Lung (tissue), 12 donors: Measurements from ENCODE around the gene JAKMIP3. TPM values are rescaled to one million over a fixed set of nuclear protein-coding genes. Genes with fewer than 3 reads are reported as not detected.
A peak's percentile ranks its signal among the peaks of the same experiment; 100 is the strongest.

Experiments
- ATAC-seq: fragments of 200-7000 bp; cut with Tn5 transposase; one replicate; pipeline ENCODE4 v1.9.1; 2020; ENCODE audit warnings: moderate number of reproducible peaks; ENCODE audit not compliant: insufficient read depth, low FRiP score
- DNase-seq, 3 donors: peaks; one replicate each; pipeline ENCODE4 v3.0.0-alpha.2; 2013 to 2017
- H3K27ac ChIP-seq, 2 donors: one replicate each; pipeline ENCODE4 v1.5.1; 2013; ENCODE audit warnings: mild to moderate bottlenecking in 2 of 2, moderate library complexity in 2 of 2, control low read depth in 1 of 2, inconsistent platforms in 1 of 2, low read depth in 1 of 2, low read length in 1 of 2
- H3K27me3 ChIP-seq, 3 donors: one replicate each; pipeline ENCODE4 v1.5.1; 2013; ENCODE audit warnings: low read length in 2 of 3; ENCODE audit not compliant: control insufficient read depth in 3 of 3, insufficient read depth in 3 of 3
- H3K36me3 ChIP-seq, 4 donors: one replicate each; pipeline ENCODE4 v1.5.1; 2013; ENCODE audit warnings: low read length in 4 of 4, mild to moderate bottlenecking in 1 of 4, moderate library complexity in 1 of 4; ENCODE audit not compliant: control insufficient read depth in 4 of 4, insufficient read depth in 4 of 4
- H3K4me1 ChIP-seq, 5 donors: one replicate each; pipeline ENCODE4 v1.5.1; 2013; ENCODE audit warnings: low read length in 5 of 5, mild to moderate bottlenecking in 2 of 5, moderate library complexity in 1 of 5; ENCODE audit not compliant: control insufficient read depth in 5 of 5, insufficient read depth in 5 of 5
- H3K4me3 ChIP-seq: one replicate; pipeline ENCODE4 v1.5.1; 2013; ENCODE audit warnings: mild to moderate bottlenecking, control low read depth, moderate library complexity
- H3K9ac ChIP-seq, 2 donors: one replicate each; pipeline ENCODE4 v1.5.1; 2013; ENCODE audit warnings: low read length in 2 of 2, control low read depth in 1 of 2; ENCODE audit not compliant: insufficient read depth in 1 of 2
- H3K9me3 ChIP-seq, 4 donors: one replicate each; pipeline ENCODE4 v1.5.1; 2013; ENCODE audit warnings: low read length in 3 of 4, mild to moderate bottlenecking in 1 of 4, moderate library complexity in 1 of 4; ENCODE audit not compliant: control insufficient read depth in 4 of 4, insufficient read depth in 3 of 4
- WGBS, 2 donors: extraction: QIAGEN DNeasy Blood & Tissue Kit; methylation state at CpG; one replicate each; pipeline ENCODE4 v1.1.7; 2013; 5-methylcytosine and 5-hydroxymethylcytosine counted together
- polyA plus RNA-seq, 2 donors: library from polyadenylated mRNA; stranded (reverse); fragments of 200-250 nt; gene quantifications; one replicate each; pipeline ENCODE4 v1.2.1, GENCODE V29; 2013
- total RNA-seq, 2 donors: library from RNA; depleted of rRNA in 1 of 2; stranded (reverse); fragments of >200 nt in 1 of 2; gene quantifications; one replicate each; pipeline ENCODE4 v1.2.1, GENCODE V29; 2014 to 2021
- TF ChIP-seq, protein P1 (sequence below): IDR thresholded peaks from 2 replicates; pipeline ENCODE4 v1.5.1; 2012; ENCODE audit warnings: mild to moderate bottlenecking; ENCODE audit errors: control extremely low read depth, extremely low read depth
- donor health status: control.
- donor health status: control.
- donor health status: Bipolar disorder and iron deficiency.
- donor health status: healthy.
- donor health status: DM: yes; HTN: yes; CAD: no.

The JAKMIP3 gene
- total and polyA plus RNA-seq, 4 donors: 0.14 to 0.34 (median 0.21) TPM

DNA sequence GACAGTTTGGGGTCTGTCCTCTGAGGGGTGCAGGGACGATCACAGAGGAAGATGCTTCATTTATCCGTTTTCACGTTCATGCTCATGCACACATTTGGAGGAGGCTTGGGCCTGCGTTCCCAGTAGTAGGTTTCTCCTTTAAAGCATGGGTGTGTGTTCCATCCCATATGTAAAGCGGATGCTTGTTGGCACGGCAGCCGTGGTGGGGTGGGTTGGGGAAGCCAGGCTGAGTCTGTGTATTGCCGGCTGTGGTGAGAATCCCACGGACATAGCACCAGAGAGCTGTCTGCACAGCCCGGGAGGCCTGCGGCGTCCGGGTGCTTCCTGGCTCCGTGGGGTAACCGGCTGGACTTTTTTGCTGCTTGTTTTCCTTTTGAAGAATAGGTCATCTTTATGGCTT, 440 bp downstream of the JAKMIP3 start:
- 50 to 65% methylated on average over 15 of the region's 15 CpGs for WGBS, 2 donors
- H3K27ac ChIP-seq: no peak overlapping the region
- no peaks in the 10 kb centered on the region for H3K9me3 ChIP-seq
- DNase-seq: no peak
- ATAC-seq: no peak
- TF ChIP-seq, protein P1, sequence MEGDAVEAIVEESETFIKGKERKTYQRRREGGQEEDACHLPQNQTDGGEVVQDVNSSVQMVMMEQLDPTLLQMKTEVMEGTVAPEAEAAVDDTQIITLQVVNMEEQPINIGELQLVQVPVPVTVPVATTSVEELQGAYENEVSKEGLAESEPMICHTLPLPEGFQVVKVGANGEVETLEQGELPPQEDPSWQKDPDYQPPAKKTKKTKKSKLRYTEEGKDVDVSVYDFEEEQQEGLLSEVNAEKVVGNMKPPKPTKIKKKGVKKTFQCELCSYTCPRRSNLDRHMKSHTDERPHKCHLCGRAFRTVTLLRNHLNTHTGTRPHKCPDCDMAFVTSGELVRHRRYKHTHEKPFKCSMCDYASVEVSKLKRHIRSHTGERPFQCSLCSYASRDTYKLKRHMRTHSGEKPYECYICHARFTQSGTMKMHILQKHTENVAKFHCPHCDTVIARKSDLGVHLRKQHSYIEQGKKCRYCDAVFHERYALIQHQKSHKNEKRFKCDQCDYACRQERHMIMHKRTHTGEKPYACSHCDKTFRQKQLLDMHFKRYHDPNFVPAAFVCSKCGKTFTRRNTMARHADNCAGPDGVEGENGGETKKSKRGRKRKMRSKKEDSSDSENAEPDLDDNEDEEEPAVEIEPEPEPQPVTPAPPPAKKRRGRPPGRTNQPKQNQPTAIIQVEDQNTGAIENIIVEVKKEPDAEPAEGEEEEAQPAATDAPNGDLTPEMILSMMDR: no peak
- no peaks in the 10 kb centered on the region for H3K36me3 ChIP-seq
- peaks cover 0 to 12% (median 4%) of the 10 kb centered on the region in 5 donors for H3K4me1 ChIP-seq
- peak overlapping the region in 1 of 2 donors; percentile 77 for H3K9ac ChIP-seq
- H3K4me3 ChIP-seq: no peak overlapping the region
- H3K27me3 ChIP-seq: peaks cover 0 to 9% (median 0%) of the 10 kb centered on the region in 3 donors

DNA sequence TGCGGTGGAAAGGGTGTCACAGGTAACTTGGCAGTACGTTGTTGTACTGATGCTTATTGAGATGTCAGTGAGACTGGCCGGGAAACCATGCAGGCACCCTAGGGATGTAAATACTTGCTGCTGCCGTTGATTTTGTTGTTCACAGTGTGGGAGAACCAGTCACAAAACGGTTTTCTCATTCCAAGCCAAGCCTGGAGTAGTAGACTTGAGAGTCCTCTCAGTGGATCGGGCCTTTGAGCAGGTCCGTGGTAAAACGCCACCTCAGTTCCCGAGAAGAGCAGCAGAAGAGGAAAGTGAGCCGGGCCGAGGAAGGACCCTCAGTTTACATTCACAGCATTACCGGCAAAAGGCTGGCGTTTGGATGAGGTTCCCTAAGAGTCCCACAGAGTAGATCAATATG, 1.1 kb downstream of the JAKMIP3 start:
- ATAC-seq: no peak
- H3K9me3 ChIP-seq: no peaks in the 10 kb centered on the region
- H3K36me3 ChIP-seq: no peaks in the 10 kb centered on the region
- WGBS, 2 donors: 91 to 93% methylated on average over 13 of the region's 13 CpGs
- peaks cover 0 to 6% (median 0%) of the 10 kb centered on the region in 3 donors for H3K27me3 ChIP-seq
- H3K27ac ChIP-seq: no peak overlapping the region
- H3K4me3 ChIP-seq: no peak overlapping the region
- TF ChIP-seq, protein P1: no peak
- no peak for DNase-seq
- H3K9ac ChIP-seq: no peak overlapping the region
- H3K4me1 ChIP-seq: peaks cover 0 to 12% (median 4%) of the 10 kb centered on the region in 5 donors

DNA sequence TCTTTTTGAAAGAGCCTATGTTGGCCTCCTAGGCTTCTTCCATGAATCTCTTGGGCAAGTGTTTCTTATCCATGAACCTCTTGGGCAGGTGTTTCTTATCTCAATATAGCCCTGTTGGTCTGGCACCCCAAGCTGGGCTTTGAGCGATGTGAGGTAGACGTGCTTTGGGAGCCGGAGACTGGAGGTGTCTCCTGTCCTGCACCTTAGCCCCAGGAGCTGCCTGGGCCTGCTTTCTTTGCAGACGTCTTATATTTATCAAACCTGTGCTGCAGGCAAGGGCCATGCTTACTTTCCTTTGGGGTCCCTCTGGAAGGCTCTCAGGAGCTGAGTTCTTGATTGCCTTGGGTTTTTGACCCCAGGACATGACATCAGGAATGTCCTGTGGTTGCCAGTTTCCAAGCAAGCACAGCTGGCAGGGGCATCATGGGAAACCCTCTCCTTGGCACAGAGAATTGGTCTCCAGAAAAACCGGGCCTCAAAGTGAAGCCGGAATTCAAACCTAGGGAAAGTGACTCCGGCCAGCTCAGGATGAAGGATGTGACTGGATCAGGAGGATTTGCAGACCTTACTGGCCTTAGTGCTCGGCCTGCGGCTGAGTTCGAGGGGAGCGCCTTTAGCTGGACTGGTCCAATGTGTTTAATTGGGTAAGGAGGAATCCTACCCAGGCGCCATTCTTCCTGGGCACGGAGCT, 2.8 kb downstream of the JAKMIP3 start:
- Histone ChIP-seq H3K4me1 (peaks cover 0 to 12% (median 4%) of the 10 kb centered on the region in 5 donors), H3K4me3 (no peak overlapping the region), H3K27ac (no peak overlapping the region), H3K27me3 (peaks cover 0 to 3% (median 0%) of the 10 kb centered on the region in 3 donors), H3K36me3 (no peaks in the 10 kb centered on the region), H3K9me3 (peaks cover 0 to 2% (median 0%) of the 10 kb centered on the region in 4 donors), H3K9ac (no peak overlapping the region)
- 95 to 97% methylated on average over 13 of the region's 13 CpGs for WGBS, 2 donors
- DNase-seq (no peak), ATAC-seq (no peak)
- TF ChIP-seq, protein P1: no peak
